ENCODE measurements around the gene SLC25A13. TPM values are rescaled to one million over a fixed set of nuclear protein-coding genes. Genes with fewer than 3 reads are reported as not detected.
"Not testable (repeated sequence)": the region's sequence is repeated elsewhere in the genome, so short reads cannot be mapped to it uniquely, and the experiment has no call there.

SLC25A13 gene
- total RNA-seq (2022) (100 and 102 TPM in 2 replicates), Bru-seq, nascent RNA (percentile 92 among the genes with signal in this experiment), BruChase-seq, experiment 1, labeled RNA remaining after a 2-hour chase (percentile 82 among the genes with signal in this experiment), BruChase-seq, experiment 2, labeled RNA remaining after a 6-hour chase (percentile 85 among the genes with signal in this experiment)
- long read RNA-seq, transcript SLC25A13-202 (18 exons, 3,192 nt): minor isoform, 7 of 203 reads
- long read RNA-seq, transcript SLC25A13-201 (18 exons, 3,136 nt): major isoform, 149 of 203 reads
- long read RNA-seq, partial matches to known transcripts: 12 of 203 reads
- long read RNA-seq, other reads (novel, unspliced or antisense): 35 of 203 reads

DNA sequence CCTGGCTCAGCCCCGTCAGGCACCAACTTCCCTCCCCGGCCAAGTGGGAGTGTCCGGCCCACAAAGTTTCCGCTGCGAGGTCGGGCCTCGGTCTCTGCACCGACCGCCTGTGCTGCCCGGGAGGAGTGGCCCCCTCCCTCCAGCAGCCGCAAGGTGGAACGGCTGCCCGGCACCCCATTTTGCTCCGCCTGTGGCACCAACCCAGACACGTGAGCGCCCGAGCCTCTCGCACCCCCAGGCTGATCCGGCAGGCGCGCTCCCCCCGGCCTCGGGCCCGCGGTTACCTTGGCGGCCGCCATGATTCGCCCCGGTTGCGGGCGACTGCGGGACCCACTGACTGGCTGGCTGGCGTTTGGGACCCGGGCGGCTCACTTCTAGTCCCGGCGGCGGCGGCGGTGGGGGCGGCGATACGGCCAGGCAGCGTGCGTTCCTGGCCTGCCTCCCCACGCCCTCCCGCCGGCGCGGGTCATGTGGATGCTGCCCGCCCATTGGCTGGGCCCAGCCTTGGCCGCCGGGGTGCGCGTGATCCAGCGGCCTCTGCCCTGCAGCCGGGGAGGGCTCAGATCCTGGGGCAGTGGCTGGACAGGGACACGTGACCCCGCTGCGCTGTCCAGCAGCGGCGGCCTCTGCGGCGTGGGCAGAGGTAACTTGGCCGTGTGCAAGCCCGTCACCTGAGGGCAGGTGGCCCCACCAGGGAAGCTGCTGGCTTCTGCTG lies at the start of gene SLC25A13:
Gene SLC25A13, minus strand, starts transcription at position 441 of the 715 bp plus-strand sequence. Its CDS starts 142 bp downstream, at position 299.
- Histone ChIP-seq H3K36me3 (ENCODE audit: control insufficient read depth, insufficient read depth, low read length) (no peaks in the 10 kb centered on the region), H3K4me1 (peaks cover 14% of the 10 kb centered on the region), H3K27me3 (replicated peaks; ENCODE audit: control insufficient read depth, insufficient read depth, low read length) (no peaks in the 10 kb centered on the region), H3K9me3 (no peaks in the 10 kb centered on the region), H3K4me3 (ENCODE audit: low read depth, low read length) (peak within 1 kb of the TSS; percentile 90)
- Mint-ChIP-seq H3K4me3 (ENCODE audit: unreplicated experiment) (peak within 1 kb of the TSS; percentile 90), H3K27me3 (ENCODE audit: insufficient read depth, unreplicated experiment) (no peaks in the 10 kb centered on the region), H3K4me1 (ENCODE audit: low read depth, unreplicated experiment) (peaks cover 15% of the 10 kb centered on the region), H3K36me3 (ENCODE audit: insufficient read depth, unreplicated experiment) (peaks cover 13% of the 10 kb centered on the region), H3K9me3 (ENCODE audit: unreplicated experiment) (no peaks in the 10 kb centered on the region), H3K27ac (ENCODE audit: unreplicated experiment) (peak within 1 kb of the TSS; percentile 89)
- TF ChIP-seq CTCF (IDR thresholded peaks at IDR 0.05; ENCODE audit: insufficient read depth in 1 of 2, low read depth in 1 of 2, low read length in 1 of 2, severe bottlenecking in 1 of 2, unreplicated experiment in 1 of 2): no peak
- POLR2A ChIA-PET: interaction anchor here (1.0 to 1.3 kb wide), 2 partner anchors 10 to 19 kb away, joined by 3 to 4 read pairs; no protein-coding TSS in a partner anchor
- CTCF ChIA-PET: no interaction called here
- intact Hi-C loops (cut with micrococcal nuclease; ENCODE audit: unreplicated experiment): loop anchor here (1.0 to 5.0 kb wide), 7 partner anchors 9 to 147 kb away; no protein-coding TSS in a partner anchor
- peak; percentile 95 to 97 for DNase-seq
- BruUV-seq (replicated peaks): no TSS peak

DNA sequence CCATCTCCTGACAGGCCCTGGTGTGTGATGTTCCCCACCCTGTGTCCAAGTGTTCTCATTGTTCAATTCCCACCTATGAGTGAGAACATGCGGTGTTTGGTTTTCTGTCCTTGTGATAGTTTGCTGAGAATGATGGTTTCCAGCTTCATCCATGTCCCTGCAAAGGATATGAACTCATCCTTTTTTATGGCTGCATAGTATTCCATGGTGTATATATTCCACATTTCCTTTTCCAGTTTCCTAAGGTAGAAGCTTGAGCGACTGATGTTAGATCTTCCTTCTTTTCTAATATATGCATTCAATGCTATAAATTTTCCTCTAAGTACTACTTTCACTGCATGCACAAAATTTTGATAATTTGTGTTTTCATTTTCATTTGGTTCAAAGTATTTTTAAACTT lies 44.0 kb upstream of the SLC25A13 start:
- H3K27me3 ChIP-seq (replicated peaks; ENCODE audit: control insufficient read depth, insufficient read depth, low read length); H3K9me3 ChIP-seq; DNase-seq; H3K36me3 Mint-ChIP-seq (ENCODE audit: insufficient read depth, unreplicated experiment); intact Hi-C loops (cut with micrococcal nuclease; ENCODE audit: unreplicated experiment); POLR2A ChIA-PET; H3K4me1 Mint-ChIP-seq (ENCODE audit: low read depth, unreplicated experiment); H3K9me3 Mint-ChIP-seq (ENCODE audit: unreplicated experiment); H3K4me3 ChIP-seq (ENCODE audit: low read depth, low read length); H3K27me3 Mint-ChIP-seq (ENCODE audit: insufficient read depth, unreplicated experiment); H3K4me3 Mint-ChIP-seq (ENCODE audit: unreplicated experiment); H3K27ac Mint-ChIP-seq (ENCODE audit: unreplicated experiment); BruUV-seq (replicated peaks); H3K4me1 ChIP-seq; H3K36me3 ChIP-seq (ENCODE audit: control insufficient read depth, insufficient read depth, low read length); CTCF ChIA-PET: not testable (repeated sequence)

DNA sequence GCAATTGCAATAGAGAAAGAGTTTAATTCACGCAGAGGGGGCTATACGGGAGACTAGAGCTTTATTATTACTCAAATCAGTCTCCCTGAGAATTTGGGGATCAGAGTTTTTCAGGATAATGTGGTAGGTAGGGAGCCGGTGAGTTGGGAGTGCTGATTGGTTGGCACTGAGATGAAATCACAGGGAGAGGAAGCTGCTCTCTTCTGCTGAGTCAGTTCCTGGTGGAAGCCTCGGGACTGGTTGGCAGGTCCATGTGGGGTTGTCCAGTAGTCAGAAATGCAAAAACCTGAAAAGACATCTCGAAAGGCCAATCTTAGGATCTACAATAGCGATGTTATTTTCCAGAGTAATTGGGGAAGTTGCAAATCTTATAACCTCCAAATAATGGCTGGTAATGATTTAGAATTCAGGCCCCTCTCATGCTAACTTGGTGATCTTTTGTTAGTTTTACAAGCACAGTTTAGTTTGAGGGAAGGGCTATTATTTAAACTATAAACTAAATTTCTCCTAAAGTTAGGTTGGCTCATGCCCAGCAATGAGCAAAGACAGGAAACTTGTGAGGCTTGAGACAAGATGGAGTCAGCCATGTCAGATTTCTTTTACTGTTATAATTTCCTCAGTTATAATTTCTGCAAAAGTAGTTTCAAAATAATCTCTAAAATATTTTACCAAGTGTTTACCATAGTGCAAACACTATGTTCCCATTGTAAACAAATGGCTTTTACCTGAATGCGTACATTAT lies 39.4 kb upstream of the SLC25A13 start:
- BruUV-seq (replicated peaks): no TSS peak
- peaks cover 10% of the 10 kb centered on the region; the same call in 1 of the 2 replicates for H3K4me1 ChIP-seq
- no peak overlapping the region for H3K4me3 Mint-ChIP-seq (ENCODE audit: unreplicated experiment)

More for the DNA sequence above, 39.4 kb upstream of the SLC25A13 start:
- POLR2A ChIA-PET: no interaction called here
- CTCF ChIA-PET: no interaction called here
- peaks cover 6% of the 10 kb centered on the region for H3K4me1 Mint-ChIP-seq (ENCODE audit: low read depth, unreplicated experiment)
- H3K4me3 ChIP-seq (ENCODE audit: low read depth, low read length): no peak overlapping the region
- no peaks in the 10 kb centered on the region for H3K36me3 ChIP-seq (ENCODE audit: control insufficient read depth, insufficient read depth, low read length)
- DNase-seq: no peak
- H3K27me3 Mint-ChIP-seq (ENCODE audit: insufficient read depth, unreplicated experiment): no peaks in the 10 kb centered on the region
- no peaks in the 10 kb centered on the region for H3K9me3 ChIP-seq
- H3K27ac Mint-ChIP-seq (ENCODE audit: unreplicated experiment): no peak overlapping the region
- intact Hi-C loops (cut with micrococcal nuclease; ENCODE audit: unreplicated experiment): no loop called here
- TF ChIP-seq CTCF (IDR thresholded peaks at IDR 0.05; ENCODE audit: insufficient read depth in 1 of 2, low read depth in 1 of 2, low read length in 1 of 2, severe bottlenecking in 1 of 2, unreplicated experiment in 1 of 2): no peak
- H3K27me3 ChIP-seq (replicated peaks; ENCODE audit: control insufficient read depth, insufficient read depth, low read length): no peaks in the 10 kb centered on the region
- no peaks in the 10 kb centered on the region for H3K9me3 Mint-ChIP-seq (ENCODE audit: unreplicated experiment)
- no peaks in the 10 kb centered on the region for H3K36me3 Mint-ChIP-seq (ENCODE audit: insufficient read depth, unreplicated experiment)

All from Caco-2 (cell line).